Naive thymus-derived CD8-positive, alpha-beta T cell (primary cell): ENCODE results near the gene DCLK1. TPM values are rescaled to one million over a fixed set of nuclear protein-coding genes. Genes with fewer than 3 reads are reported as not detected.

ENCODE experiments used
- ATAC-seq, 2 donors: fragments of 150-1000 bp; cut with Tn5 transposase in 1 of 2; sonication (Bioruptor Pico), chemical (Tn5 transposase) in 1 of 2; 1 replicate in 1 of 2; 2 replicates in 1 of 2; pipeline ENCODE4 v1.10.0; 2021; ENCODE audit warnings: mild to moderate bottlenecking in 2 of 2, moderate library complexity in 2 of 2
- POLR2A ChIA-PET: fragments of 350-600 bp; sonication (Branson Sonifier 250); formaldehyde crosslinking; loops from one replicate; lab custom pipeline; 2021; ENCODE audit warnings: antibody characterized with exemption; lab: Charles Lee
- DNase-seq, 10 donors: peaks; one replicate each; pipeline versions ENCODE4 v3.0.0 to v3.0.0-alpha.2; 2020 to 2022
- H3K27ac Mint-ChIP-seq, 10 donors: one replicate each; pipeline ENCODE4 v1.8.0; 2020 to 2022; ENCODE audit warnings: mild to moderate bottlenecking in 10 of 10, mixed read lengths in 10 of 10, moderate library complexity in 4 of 10, inconsistent platforms in 1 of 10
- H3K27me3 Mint-ChIP-seq, 5 donors: one replicate each; pipeline ENCODE4 v1.8.0; 2021 to 2022; ENCODE audit warnings: mixed read lengths in 5 of 5
- H3K36me3 Mint-ChIP-seq, 3 donors: one replicate each; pipeline ENCODE4 v1.8.0; 2020 to 2022; ENCODE audit warnings: mixed read lengths in 3 of 3, mild to moderate bottlenecking in 2 of 3, inconsistent platforms in 1 of 3
- H3K4me1 Mint-ChIP-seq, 4 donors: one replicate each; pipeline ENCODE4 v1.8.0; 2021 to 2022; ENCODE audit warnings: mixed read lengths in 4 of 4
- H3K4me3 Mint-ChIP-seq, 10 donors: one replicate each; pipeline ENCODE4 v1.8.0; 2020 to 2022; ENCODE audit warnings: mild to moderate bottlenecking in 10 of 10, mixed read lengths in 10 of 10, moderate library complexity in 6 of 10, inconsistent platforms in 1 of 10
- H3K9me3 Mint-ChIP-seq, 9 donors: one replicate each; pipeline ENCODE4 v1.8.0; 2020 to 2022; ENCODE audit warnings: mixed read lengths in 9 of 9, mild to moderate bottlenecking in 3 of 9, inconsistent platforms in 1 of 9, moderate library complexity in 1 of 9
- polyA plus RNA-seq, 3 donors: library from polyadenylated mRNA; unstranded; fragments of 300-500 nt; fragmentation: Illumina TruSeq; gene quantifications; one replicate each; pipeline ENCODE4 v1.2.3, GENCODE V29; 2021
- total RNA-seq, 8 experiments: library from RNA in 2 of 8; stranded (reverse) in 2 of 8; gene quantifications; one replicate each; pipeline ENCODE4 v1.2.3 and lab custom pipeline; 2021 to 2026

Gene DCLK1
- total and polyA plus RNA-seq, 5 experiments from 2014 or later = not detected

GRCh38 chr13:35936246-35936978 lies 194.8 kb downstream of the DCLK1 start:
- Mint-ChIP-seq H3K4me1 (no peaks in the 10 kb centered on the region), H3K9me3 (peaks cover 0 to 18% (median 9%) of the 10 kb centered on the region in 9 donors), H3K27me3 (peaks cover 0 to 22% (median 6%) of the 10 kb centered on the region in 5 donors), H3K4me3 (no peak overlapping the region), H3K27ac (no peak overlapping the region), H3K36me3 (no peaks in the 10 kb centered on the region)
- ATAC-seq (no peak), DNase-seq (no peak)
- POLR2A ChIA-PET = no interaction called here

DNA sequence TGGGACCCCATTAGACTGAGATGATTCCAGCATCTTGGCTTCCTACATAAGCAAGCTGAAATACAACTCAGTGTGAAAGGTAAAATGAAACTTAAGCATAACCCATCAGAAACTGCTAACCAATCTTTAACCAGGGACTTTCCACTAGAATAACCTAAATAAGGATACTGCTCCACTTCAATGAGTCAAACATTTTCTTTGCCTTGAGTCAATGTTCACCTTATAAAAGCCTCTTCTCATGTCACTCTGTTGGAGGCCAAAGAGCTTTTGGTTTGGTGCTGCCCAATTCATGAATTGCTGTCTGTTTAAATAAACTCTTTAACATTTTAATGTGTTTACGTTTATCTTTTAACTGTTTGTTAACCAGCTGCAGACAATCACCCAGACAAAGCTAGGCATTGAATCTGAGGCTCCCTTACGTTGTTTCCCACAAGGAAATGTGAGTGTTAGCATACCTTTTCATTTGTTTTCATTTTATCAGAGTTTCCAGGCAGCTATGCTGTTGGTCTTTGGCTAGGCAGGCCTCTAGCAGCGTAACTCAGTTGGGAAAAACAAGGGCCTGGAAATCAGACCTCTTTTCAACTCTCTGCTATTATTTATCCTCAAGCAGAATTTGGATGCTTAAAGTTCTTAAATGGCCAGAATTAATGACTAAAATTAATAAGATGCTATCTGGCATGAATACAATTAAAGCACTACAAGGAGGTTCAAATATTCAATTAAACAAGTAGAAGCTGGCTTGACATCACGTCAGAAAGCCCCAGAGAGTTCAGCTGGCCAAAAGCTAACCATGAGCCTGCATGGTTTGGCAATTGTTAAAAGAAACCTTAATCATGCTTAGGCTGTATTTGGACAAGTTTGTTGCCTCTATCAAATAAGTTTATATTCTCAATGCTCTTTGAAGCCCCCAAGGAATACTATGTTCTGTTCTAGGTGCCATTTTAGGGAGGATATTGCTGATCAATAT lies 200.2 kb downstream of the DCLK1 start:
- no peaks in the 10 kb centered on the region for H3K36me3 Mint-ChIP-seq
- no peaks in the 10 kb centered on the region for H3K4me1 Mint-ChIP-seq
- no peak overlapping the region for H3K27ac Mint-ChIP-seq
- H3K9me3 Mint-ChIP-seq = peaks cover 0 to 18% (median 7%) of the 10 kb centered on the region in 9 donors
- ATAC-seq (no peak), DNase-seq (no peak)
- POLR2A ChIA-PET = no interaction called here
- peaks cover 0 to 13% (median 3%) of the 10 kb centered on the region in 5 donors for H3K27me3 Mint-ChIP-seq
- no peak overlapping the region for H3K4me3 Mint-ChIP-seq

- Mint-ChIP-seq H3K36me3 (no peaks in the 10 kb centered on the region), H3K4me3 (no peak overlapping the region), H3K27ac (no peak overlapping the region), H3K27me3 (peaks cover 0 to 3% (median 0%) of the 10 kb centered on the region in 5 donors), H3K4me1 (no peaks in the 10 kb centered on the region), H3K9me3 (peaks cover 0 to 5% (median 0%) of the 10 kb centered on the region in 9 donors)
- ATAC-seq (no peak), DNase-seq (no peak)
- POLR2A ChIA-PET = no interaction called here
These were observed 203.6 kb downstream of the DCLK1 start for GRCh38 chr13:35927567-35928021.

GRCh38 chr13:35926859-35927530 lies 204.2 kb downstream of the DCLK1 start:
- Mint-ChIP-seq H3K27me3 (peaks cover 0 to 3% (median 0%) of the 10 kb centered on the region in 5 donors), H3K9me3 (peaks cover 0 to 2% (median 0%) of the 10 kb centered on the region in 9 donors), H3K4me1 (no peaks in the 10 kb centered on the region), H3K4me3 (no peak overlapping the region), H3K36me3 (no peaks in the 10 kb centered on the region), H3K27ac (no peak overlapping the region)
- POLR2A ChIA-PET = no interaction called here
- no peak for ATAC-seq
- no peak for DNase-seq

- no peak overlapping the region for H3K27ac Mint-ChIP-seq
- peaks cover 0 to 10% (median 2%) of the 10 kb centered on the region in 5 donors for H3K27me3 Mint-ChIP-seq
- no peak overlapping the region for H3K4me3 Mint-ChIP-seq
- H3K4me1 Mint-ChIP-seq = no peaks in the 10 kb centered on the region
- no peaks in the 10 kb centered on the region for H3K36me3 Mint-ChIP-seq
- H3K9me3 Mint-ChIP-seq = peaks cover 0 to 2% (median 0%) of the 10 kb centered on the region in 9 donors
- POLR2A ChIA-PET = no interaction called here
- DNase-seq (no peak), ATAC-seq (no peak)
These were observed 205.5 kb downstream of the DCLK1 start for GRCh38 chr13:35925669-35926068.

DNA sequence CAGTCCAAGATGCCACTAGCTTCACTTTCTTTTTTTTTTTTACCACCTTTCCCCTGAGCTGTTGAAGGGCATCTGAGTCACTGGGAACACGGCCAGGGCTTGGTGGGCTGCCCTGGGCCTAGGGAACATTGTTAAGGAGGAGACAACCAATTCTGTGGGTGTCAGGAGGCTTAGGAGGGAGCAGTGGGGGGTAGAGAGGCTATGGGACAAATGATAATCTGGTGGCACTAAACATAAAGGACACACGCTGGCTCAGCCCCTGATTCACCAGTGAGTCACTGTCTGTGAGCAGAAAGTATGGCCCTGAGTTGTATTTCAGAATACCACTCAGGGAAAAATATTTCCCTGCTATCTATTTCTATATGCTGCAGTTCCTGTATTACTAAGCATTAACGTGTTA lies 207.8 kb downstream of the DCLK1 start:
- Mint-ChIP-seq H3K27ac (no peak overlapping the region), H3K4me3 (no peak overlapping the region), H3K27me3 (peaks cover 0 to 19% (median 2%) of the 10 kb centered on the region in 5 donors), H3K36me3 (no peaks in the 10 kb centered on the region), H3K9me3 (peaks cover 0 to 2% (median 0%) of the 10 kb centered on the region in 9 donors), H3K4me1 (no peaks in the 10 kb centered on the region)
- POLR2A ChIA-PET = no interaction called here
- ATAC-seq (no peak), DNase-seq (no peak)

GRCh38 chr13:35920816-35921215 lies 210.4 kb downstream of the DCLK1 start:
- POLR2A ChIA-PET = no interaction called here
- H3K9me3 Mint-ChIP-seq = peaks cover 0 to 2% (median 0%) of the 10 kb centered on the region in 9 donors
- H3K27me3 Mint-ChIP-seq = peaks cover 0 to 19% (median 2%) of the 10 kb centered on the region in 5 donors
- no peak for DNase-seq
- ATAC-seq = no peak
- H3K27ac Mint-ChIP-seq = no peak overlapping the region
- no peak overlapping the region for H3K4me3 Mint-ChIP-seq
- no peaks in the 10 kb centered on the region for H3K36me3 Mint-ChIP-seq
- peaks cover 0 to 2% (median 0%) of the 10 kb centered on the region in 4 donors for H3K4me1 Mint-ChIP-seq

DNA sequence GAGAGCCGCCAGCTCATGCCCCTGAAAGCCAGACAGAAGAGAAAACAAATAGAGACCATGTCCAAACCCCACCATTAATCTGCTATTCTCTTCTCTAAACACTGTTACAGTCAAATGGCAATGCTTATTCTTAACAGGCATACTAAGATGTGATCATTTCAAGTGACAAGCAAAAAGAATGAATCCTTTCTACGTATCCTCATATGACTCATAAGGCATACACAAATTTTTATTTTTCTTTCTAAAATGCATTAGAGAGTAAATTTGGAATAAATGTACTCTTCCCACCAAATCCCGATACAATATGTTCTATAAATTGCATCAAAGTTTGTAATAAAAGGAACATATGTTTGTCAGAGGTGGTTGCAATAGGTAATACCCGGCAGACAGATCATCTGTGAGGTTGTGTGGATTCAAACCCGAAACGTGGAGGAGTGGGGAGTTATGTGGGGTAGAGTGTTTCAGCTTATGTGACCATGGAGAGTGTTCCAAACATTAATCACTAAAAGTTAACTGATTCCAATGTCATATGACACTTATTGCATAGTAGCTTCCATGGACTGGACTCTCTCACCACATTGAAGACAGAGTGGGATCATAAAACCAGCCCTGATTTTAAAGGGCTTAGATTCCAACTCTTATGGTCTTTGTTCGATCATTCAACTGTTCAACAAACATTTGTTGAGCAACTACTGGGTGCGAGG lies 213.1 kb downstream of the DCLK1 start:
- DNase-seq (no peak), ATAC-seq (no peak)
- Mint-ChIP-seq H3K4me3 (no peak overlapping the region), H3K27ac (no peak overlapping the region), H3K36me3 (no peaks in the 10 kb centered on the region), H3K9me3 (no peaks in the 10 kb centered on the region), H3K4me1 (peaks cover 0 to 2% (median 0%) of the 10 kb centered on the region in 4 donors), H3K27me3 (peaks cover 0 to 19% (median 2%) of the 10 kb centered on the region in 5 donors)
- POLR2A ChIA-PET = no interaction called here

GRCh38 chr13:35917252-35917941 lies 213.8 kb downstream of the DCLK1 start:
- H3K4me1 Mint-ChIP-seq = peaks cover 0 to 2% (median 0%) of the 10 kb centered on the region in 4 donors
- H3K4me3 Mint-ChIP-seq = no peak overlapping the region
- DNase-seq = no peak
- no peak for ATAC-seq
- POLR2A ChIA-PET = no interaction called here
- no peaks in the 10 kb centered on the region for H3K9me3 Mint-ChIP-seq
- no peak overlapping the region for H3K27ac Mint-ChIP-seq
- H3K36me3 Mint-ChIP-seq = no peaks in the 10 kb centered on the region
- peaks cover 0 to 19% (median 2%) of the 10 kb centered on the region in 5 donors for H3K27me3 Mint-ChIP-seq

- ATAC-seq (no peak), DNase-seq (no peak)
- peaks cover 0 to 13% (median under 1%) of the 10 kb centered on the region in 5 donors for H3K27me3 Mint-ChIP-seq
- H3K27ac Mint-ChIP-seq = no peak overlapping the region
- peaks cover 0 to 2% (median 0%) of the 10 kb centered on the region in 4 donors for H3K4me1 Mint-ChIP-seq
- no peaks in the 10 kb centered on the region for H3K36me3 Mint-ChIP-seq
- POLR2A ChIA-PET = no interaction called here
- H3K9me3 Mint-ChIP-seq = no peaks in the 10 kb centered on the region
- no peak overlapping the region for H3K4me3 Mint-ChIP-seq
These were observed 215.0 kb downstream of the DCLK1 start for GRCh38 chr13:35916146-35916545.

DNA sequence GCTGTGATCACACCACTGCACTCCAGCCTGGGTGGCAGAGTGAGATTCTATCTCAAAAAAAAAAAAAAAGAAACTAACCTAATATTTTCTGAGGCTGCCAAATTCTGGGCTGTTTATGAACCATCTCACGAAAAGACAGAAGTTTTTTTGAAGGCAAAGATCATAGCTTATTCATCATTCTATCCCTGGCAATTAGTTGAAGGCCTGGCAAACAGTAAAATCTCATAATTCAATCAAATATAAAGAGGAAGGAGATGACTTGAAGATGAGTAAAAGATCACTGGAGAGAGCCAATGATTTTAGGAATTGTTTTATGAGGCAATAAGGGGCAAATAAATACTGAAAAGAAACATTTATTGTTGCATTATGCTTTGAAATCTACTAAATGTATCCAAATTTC lies 216.5 kb downstream of the DCLK1 start:
- Mint-ChIP-seq H3K9me3 (peaks cover 0 to 6% (median 0%) of the 10 kb centered on the region in 9 donors), H3K27ac (no peak overlapping the region), H3K4me1 (peaks cover 0 to 2% (median 0%) of the 10 kb centered on the region in 4 donors), H3K4me3 (no peak overlapping the region), H3K36me3 (no peaks in the 10 kb centered on the region), H3K27me3 (peaks cover 0 to 4% (median 0%) of the 10 kb centered on the region in 5 donors)
- POLR2A ChIA-PET = no interaction called here
- no peak for DNase-seq
- no peak for ATAC-seq
